GM21381 (cell line): ENCODE measurements around the gene PHF12.
"Not testable (repeated sequence)": the region's sequence is repeated elsewhere in the genome, so short reads cannot be mapped to it uniquely, and the experiment has no call there.

Experiments used
- ATAC-seq: cut with Tn5 transposase; IDR thresholded peaks from one replicate; pipeline ENCODE4 v1.9.1; 2021; ENCODE audit warnings: mild to moderate bottlenecking, moderate library complexity; ENCODE audit not compliant: unreplicated experiment

Gene PHF12

DNA sequence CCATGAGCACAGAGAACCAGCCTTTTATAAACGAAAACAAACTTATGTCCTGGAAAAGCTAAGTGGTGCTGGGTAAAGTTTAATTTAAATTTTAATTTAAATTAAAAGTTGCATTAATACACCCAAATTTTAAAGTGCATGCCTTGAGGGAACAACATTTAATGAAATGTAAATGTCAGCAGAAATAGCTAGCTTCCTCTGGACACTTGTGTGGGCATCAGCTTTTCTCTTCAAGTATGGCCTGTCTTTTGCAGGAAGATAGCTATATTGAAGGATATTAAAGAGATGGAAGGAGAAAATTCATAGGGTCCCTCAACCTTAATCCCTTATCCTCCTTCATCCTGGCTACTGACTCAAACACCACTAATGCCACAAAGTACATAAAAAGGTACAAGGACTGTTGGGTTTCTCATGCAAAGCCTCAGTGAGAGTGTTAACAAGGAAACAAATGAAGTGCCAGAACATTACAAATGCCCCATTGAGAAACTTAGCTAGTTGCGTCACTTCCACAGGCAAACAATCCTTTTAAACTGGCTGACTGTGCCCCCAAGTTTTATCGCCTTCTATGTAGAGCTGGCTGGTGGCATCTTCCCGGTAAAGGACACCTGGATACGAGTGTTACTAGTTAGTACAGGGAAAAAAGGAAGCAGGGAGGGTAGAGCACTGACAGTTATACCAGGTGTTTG lies 14.1 kb downstream of the PHF12 start:
- ATAC-seq, result no peak

DNA sequence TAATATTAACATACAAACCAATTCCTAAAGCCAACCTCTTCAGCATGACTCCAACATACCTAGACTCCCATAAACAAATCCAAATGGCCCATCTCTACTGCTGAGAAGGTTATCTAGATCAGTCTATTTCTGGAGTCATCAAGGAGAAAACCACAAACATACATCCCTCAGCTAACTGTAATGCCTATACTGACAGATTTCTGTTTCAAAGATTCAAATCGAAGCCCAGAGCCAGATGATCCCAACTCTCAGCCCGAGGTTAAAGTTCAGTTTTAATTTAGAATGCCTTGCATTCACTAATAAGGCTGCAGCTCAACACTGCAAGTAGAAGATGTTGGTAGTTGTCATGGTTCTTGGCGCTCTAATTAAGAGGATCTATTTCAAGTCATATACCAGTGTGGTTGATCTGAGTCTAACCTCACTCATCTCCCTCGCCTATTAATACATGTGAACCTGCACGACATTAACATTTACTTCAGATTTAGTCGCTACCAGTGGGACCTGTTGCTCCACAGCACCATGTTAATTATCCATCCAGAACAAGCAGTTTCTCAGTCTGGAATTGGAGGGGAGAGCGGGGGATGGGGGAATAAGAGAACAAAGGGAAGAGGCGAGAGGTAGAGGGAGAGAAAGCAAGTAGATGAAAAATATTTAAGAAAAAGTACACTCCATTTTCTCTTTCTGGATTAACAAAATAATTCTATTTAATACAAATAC lies 15.4 kb downstream of the PHF12 start:
- ATAC-seq, result no peak

DNA sequence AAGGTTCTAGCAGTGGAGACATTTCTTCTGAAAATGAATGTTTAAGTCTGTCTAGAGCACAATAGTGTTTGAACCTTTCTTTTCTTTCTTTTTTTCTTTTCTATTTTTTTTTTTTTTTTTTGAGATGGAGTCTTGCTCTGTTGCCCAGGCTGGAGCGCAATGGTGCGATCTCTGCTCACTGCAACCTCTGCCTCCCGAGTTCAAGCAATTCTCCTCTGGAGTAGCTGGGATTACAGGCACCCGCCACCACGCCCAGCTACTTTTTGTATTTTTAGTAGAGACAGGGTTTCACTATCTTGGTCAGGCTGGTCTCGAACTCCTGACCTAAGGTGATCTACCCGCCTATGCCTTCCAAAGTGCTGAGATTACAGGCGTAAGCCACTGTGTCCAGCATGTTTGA lies 16.8 kb downstream of the PHF12 start:
- not testable (repeated sequence) for ATAC-seq

DNA sequence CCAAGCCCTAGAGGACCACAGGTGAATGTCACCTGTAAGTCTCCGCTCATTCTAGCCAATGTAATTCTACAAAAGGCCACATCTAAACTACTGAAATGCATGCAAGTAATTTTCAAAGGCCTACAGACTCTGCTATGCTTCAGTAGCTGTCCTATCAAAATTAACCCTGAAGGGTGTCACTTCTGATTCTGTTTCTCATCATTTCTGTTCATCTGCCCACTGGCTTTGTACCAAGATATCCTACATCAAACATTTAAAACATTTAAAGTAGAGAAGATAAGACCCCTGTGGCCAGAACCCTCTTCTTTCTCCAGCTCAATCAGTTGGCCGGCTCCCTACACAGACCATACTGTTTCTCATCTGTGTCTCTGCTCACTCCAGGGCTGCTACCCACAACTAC lies 21.5 kb downstream of the PHF12 start:
- ATAC-seq, result no peak

DNA sequence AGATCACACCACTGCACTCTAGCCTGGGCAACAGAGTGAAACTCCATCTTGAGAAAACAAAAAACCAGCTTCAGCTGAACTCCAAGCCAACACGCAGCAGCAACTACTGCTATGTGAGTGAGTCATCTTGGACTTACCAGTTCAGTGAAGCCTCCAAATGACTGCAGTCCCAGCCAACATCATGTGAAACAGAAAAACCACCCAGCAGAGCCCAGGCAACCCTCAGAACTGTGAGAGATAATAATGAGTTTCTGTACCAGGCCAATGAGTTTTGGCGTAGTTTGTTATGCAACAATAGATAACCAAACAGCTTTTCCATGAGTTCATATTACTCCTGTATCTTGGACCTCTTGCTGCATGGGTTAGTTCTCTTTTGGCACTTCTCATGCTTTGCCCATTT lies 23.3 kb downstream of the PHF12 start:
- no peak for ATAC-seq

DNA sequence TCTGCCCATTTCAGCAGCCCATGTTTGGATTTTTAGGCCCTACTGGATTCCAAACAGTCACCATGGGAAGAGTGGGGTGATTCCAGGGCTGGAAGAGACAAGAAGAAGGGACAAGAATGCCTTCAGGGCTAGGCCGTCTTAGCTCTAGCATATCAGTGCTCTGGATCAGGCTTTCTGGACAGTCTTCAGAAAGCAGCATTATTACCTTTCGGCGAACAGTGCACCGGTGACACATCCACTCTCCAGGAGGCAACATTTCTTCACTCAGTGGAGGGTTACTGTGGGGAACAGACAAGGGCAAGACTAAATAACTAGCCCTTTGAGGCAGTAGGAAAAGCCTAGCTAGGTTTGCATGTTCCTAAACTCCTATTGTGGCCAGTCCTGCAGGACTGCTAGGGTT lies 24.5 kb downstream of the PHF12 start:
- no peak for ATAC-seq

DNA sequence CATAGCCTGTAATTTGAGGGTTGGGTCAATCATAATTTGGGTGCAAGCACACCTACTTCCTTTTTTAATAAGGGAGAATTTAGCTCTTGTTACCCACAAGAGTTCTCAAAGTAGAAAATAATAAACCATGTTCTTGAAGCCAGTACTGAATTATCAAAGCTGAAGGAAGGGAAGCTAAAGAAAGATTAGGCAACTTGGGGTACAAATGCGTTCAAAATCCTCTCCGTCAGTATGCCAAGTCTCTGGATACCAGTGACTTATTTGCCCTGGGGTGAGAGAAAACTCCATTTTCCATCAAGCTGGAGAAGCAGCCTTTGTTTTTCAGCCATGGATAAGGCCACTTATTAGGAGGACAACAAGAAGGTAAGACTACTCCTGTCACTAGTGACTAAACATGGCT lies 25.0 kb downstream of the PHF12 start:
- ATAC-seq, result no peak

DNA sequence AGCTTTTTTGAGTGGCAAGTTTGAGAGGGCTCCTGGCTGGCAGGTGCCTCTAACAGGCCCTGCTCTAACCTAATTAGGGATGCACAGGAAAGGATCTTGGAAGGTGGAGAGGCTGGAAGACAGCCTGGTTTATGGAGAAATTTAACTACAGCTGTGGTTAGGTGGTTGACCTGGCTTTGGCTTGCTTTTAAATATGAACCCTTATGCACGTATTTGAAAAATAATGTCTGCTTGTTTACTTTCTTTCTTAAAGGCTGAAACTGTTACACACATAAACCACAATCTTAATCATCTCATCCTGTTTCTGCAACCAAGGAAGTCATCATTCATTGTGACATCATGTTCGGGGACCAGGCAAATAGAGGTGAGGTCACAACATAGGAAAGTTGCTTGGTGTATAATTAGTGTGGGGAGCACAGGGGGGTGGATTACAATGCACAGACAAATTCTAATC lies 25.4 kb downstream of the PHF12 start:
- ATAC-seq, result no peak

DNA sequence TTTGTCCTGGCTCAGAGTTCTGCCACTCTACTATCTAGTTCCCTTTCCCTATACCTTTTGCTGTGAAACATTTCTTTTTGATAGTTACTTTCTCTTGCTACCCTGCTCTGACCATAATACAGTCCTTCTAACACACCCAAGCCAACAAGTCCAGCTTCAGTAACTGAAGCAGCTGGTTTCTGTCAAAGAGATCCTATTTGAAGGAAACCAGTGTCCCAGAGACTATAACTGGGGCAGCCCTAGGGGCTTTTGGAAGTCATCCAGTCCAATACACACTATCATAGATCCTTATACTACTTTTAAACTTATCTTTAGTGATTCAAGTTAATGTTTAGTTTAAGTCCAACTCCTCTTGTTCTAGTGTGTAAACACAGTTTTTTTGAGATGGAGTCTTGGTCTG lies 31.1 kb downstream of the PHF12 start:
- no peak for ATAC-seq

DNA sequence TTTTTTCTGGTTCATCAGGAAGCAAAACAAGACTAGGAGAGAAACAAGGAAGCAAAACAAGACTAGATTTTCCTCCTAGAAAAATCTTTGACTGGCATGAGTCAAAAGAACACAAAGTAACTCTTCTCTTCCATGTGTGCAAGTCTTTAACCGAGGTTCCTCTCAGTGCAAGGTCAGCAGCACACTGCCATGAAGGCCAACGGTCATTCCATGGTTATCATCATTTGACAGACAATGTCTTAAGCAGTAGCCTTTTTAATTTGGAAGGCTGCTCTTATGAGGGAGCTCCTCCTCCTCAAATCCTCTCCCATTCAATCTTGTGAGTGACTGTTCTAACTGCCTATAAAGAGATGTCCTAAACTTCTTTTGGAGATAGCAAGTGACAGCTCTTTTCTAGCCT lies 33.0 kb downstream of the PHF12 start:
- no peak for ATAC-seq

DNA sequence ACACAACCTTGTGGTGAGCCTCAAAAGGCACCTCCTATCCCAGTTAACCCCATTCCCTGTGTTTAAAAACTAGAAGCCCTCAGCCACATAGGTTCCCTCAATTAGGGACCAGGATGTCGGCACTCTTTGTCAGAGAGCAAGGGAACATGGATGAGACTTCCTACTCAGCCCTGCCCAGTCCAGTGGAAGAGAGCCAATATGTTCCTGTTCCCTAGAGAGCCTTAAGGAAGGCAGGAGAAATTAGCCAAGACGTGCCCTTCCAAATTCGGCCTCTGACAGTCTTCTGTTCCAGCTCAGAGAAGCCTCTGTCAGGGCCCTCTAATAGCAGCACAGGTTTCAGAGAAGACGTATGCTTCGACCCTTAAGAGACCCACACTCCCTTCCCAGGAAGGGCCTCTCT lies 33.9 kb downstream of the PHF12 start:
- no peak for ATAC-seq

DNA sequence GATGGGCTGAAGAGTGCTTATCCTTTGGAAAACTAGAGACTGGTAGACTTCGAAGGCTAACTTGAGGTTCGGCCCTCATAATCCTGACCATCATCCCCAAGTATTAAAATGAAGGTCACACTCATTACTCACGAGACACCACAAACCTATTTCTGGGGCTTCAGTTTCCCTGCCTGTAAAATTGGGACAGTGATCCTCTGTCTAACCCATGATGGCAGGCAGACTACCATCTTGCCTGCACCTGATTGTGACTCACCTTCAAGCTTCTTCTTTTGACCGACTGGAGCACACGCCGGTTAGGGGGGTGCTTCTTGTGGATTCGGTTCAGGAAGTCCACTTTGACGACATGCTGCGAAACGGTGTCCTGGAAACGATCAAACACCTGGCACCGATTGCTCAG lies 34.3 kb downstream of the PHF12 start:
- ATAC-seq, result no peak

DNA sequence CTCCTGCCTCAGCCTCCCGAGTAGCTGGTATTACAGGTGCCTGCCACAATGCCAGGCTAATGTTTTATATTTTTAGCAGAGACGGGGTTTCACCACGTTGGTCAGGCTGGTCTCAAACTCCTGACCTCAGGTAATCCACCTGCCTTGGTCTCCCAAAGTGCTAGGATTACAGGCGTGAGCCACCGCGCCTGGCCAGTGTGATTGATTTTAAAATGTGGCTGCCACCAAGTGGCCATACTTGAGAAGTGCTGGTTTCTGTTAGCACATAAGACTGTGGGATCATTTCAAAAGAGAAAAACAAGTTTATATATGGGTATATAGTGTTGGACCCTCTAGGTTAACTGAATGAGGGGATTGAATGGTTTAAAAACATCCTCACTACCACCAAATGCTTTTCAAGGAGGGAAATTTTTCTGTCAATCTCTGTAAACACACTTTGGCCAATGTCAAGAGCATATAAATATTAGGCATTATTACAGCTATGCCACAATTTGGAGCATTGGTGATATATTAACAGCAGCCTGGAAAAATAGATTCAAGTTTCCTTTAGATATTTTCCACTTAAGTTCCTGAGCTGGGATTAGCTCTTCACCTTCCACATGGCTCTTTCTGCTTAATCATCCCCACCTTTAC lies 34.9 kb downstream of the PHF12 start:
- ATAC-seq, result no peak

DNA sequence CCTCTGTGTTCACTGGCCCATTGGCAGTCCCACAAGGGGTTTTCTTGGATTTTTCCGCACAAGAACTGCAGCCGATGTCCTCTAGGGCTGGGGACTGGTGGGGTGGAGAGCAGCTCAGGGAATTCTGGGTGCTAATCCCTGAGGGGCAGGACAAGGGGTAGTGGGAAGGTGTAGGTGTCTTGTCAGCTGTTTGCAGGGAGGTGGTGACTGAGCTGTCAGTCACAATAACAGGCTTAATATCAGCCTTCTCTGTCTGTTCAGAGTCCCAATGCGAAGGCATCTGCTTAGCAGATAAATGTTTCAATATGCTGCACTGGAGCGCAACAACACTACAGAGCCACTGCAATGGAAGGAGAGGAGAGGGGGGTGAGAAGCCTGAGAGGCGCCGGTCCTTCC lies 38.4 kb downstream of the PHF12 start:
- ATAC-seq, result no peak

DNA sequence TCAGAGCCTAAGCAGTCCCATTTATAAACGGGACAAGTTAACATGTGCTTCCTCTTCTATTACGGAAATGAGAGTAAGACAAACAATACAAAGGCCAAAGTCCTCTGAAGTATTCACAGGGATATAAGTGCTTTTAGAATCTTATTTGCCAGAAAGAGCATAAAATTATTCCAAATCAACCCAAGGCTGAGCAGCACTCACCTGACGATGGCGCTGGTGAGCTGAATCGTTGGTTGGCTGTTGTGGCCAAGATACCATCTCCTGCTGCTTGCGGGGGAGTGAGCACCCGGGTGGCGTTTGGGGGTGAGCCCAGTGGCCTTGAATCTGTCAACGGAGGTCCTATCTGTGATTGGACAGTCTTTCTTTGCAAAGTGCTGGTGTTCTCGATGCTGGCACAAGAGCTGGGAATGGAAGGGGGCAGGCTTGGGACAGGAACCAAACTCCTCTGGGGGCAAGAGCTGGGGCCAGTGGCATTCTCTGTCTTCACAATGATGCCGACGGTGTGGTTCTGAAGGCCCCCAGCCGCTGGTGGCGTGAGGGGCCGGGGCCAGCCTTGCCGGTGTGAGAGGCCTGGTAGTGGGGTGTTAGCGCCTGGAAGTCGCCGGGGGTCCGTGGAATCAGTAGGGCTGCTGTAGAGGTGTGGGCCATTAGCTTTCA lies 38.9 kb downstream of the PHF12 start:
- no peak for ATAC-seq

DNA sequence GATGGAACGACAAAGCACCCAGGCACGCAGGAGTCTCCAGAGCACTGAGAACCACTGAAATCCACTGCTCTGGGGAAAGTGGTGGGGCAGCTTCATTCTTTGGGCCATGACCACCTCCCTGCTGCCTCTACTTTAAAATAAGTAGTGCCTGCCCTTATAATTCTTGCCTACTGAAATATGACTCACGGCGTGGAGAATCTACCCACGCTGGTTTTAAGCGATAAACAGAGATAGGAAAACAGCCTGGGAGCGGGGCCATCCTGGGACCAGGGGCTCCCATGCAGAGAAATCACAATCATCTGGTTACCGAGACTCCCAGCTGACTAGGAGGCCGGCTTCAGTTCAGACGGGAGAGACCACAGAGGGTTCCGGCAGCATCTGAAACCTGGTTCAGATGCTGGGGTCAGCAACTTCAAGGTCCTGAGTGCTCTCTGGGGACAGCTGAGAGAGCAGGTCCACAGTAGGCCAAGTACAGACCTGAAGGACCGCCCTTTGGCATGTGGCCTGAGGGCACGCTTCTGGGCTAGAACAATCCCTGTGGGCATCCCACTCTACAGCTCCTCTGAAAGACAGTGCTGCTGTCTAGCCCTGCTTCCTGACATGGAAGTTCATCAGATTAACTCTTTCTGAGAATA lies 39.8 kb downstream of the PHF12 start:
- ATAC-seq, result no peak

DNA sequence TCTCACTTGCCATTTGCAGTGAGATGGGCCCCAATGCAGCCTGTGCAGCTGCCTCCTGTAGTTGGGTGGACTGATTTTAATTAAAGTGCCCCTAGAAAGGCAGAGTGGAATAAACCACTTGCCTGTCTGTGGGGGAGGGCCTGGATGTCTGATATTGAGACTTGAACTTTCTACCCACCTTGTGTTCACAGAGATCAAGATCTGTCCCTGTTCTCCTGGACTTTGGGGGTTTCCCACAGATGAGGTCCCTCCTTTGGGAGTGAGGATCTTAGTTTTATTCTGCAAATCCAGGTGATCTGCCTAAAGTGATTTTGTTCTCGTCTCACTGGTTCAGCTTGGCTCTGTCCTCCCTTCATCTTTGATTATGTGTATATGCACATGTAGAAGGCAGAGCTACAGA lies 40.8 kb downstream of the PHF12 start:
- ATAC-seq, result no peak

DNA sequence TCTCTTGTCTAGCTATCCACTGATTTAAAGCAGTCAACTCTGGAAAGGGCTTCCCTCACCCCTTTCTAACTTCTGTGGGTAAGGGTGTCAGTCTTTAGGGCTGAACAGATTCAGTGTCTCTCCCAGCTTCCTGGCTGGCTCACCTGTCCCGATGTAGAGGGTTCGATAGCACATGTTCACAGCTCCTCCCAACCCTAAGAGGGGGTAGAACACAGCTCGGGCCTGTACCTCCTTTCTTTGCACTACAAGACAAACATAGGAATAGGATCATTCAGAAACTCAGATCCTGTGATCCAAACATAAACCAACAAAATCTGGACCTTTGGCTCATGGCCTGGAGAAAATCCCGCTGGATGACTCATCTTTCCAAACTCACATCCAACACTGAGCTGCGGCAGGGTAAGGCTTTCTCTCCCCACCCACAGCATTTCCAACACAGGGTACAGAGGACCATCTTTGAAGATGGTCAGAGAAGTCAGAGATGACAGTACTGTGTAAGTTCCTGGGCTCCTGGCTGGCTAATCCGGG lies 42.6 kb downstream of the PHF12 start:
- ATAC-seq, result no peak

DNA sequence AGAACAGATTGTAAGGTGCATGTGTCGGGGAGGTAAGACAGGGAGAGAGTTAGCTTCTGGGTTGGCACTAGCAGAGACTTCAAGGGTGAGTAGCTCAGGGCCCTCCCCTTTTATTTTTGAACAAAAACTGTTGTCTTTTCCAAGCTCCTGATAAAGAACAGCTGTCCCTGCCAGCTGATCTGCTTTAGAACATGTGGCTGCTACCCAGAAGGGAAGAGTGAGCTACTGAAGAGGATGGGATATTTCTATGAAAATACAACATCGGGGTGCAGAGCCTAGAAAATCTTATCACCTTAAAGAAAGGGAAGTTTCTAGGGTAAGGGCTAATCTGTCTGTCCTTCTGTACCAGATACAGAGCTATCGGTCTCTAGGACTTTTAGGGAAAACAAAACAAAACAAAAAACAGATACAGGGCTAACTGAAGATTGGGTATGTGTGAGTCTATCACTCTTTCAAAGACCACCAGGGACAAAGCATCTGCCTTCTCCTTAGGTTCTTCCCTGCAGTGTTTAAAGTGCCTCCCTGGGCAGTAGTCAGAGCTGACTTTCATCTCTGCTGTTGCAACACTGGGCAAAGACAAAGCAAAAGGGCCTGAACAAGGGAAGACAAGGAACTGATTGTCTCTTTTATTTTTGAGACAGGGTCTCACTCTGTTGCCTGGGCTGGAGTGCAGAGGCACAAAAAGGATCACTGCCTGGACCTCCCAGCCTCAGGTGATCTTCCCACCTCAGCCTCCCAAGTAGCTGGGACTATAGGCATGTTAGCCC lies 43.4 kb downstream of the PHF12 start:
- ATAC-seq, result no peak

DNA sequence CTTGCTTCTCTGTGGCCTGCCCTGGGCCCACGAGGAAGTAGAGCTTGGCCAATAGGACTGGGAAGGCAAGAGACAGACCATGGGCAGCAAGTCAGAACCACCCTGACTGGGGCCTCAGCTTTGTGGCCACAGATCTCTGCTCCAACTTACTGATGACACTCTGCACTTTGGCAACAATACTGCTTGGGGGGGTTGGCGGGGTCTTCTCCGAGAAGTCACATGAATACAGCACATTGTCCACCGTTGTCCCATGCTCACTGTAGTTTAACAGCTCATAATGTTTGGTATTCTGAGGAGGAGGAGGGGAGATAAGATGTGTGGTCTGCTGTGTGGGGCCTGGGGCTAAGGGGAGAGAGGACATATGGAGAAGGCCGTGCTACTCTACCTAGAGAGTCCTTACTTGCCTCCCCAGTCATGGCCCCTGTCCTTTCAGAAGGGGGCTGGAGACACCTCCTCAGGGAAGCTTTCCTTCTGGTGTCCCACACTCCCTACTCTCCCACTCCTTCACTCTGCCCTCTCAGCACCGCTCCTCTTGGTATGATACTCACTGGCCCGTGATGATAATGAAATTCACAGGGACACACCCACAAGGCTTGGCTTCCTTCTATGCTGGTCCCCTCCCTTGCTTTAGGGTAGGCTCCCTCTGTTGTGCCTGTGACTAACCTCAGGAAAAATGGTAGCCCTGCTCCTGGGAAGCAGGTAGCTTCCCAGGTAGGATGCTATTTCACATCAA lies 44.4 kb downstream of the PHF12 start:
- no peak for ATAC-seq
